ENCODE results near the gene SYT7.

The SYT7 gene

GRCh38 chr11:61553373-61554171, 27.3 kb downstream of the SYT7 start (continued):
- TF ChIP-seq ZNF629 (tag by site-specific recombination; IDR thresholded peaks at IDR 0.05) (peak; percentile 48), ZNF133 (tag by site-specific recombination; IDR thresholded peaks at IDR 0.05) (no peak)

DNA sequence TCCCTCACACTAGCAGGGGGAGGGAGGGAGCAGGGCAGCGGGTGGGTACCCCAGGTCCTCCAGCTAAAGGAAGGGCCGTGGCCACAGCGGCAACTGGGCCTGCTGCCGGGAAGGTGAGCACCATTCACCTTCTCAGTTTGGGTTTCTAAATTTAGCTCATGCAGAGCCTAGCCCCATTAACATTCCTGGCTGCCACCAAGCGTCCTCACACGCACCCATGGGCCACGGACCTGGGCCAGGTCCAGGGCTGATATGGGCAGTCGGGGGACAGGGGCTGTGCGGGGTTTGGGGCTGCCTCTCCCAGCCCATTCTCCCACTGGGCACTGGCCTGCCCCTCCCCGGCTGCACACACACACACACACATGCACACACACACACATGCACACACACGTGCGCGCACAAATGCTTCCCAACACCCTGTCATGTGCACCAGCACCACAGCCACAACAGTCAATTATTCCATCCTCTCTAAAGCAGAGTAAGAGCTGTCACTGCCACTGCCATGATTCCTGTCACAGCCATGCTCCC, 28.7 kb downstream of the SYT7 start:
- H3K36me3 ChIP-seq (ENCODE audit: control insufficient read depth in 2 of 2, insufficient read depth in 1 of 2, low read length in 2 of 2): no peaks in the 10 kb centered on the region

DNA sequence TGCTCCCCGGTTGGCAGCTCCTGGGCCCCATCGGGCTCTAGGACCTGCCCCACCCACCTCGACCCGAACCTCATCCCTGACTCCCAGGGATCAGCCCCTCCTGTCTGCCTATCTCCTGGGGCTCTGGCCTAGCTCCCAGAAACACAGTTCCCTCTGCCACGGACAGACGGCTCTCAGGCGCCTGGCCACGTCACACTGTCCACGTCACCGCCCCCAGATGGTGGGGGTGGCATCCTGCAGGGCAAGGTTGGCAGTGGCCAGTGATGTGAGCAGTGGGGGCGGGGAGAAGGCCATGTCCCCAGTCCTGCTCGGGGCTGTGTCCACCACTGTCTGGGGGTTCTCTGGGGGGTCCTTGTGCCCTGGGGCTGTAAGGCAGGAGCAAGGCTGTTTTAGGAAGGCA, 29.2 kb downstream of the SYT7 start:
- Histone ChIP-seq H3K9me3 (ENCODE audit: control insufficient read depth, insufficient read depth, low read depth, low read length) (no peaks in the 10 kb centered on the region), H3K4me3 (ENCODE audit: low read depth, low read length) (no peak overlapping the region), H3K27ac (ENCODE audit: extremely low read depth, low read depth, low read length) (no peak overlapping the region)
- TF ChIP-seq, protein P1, sequence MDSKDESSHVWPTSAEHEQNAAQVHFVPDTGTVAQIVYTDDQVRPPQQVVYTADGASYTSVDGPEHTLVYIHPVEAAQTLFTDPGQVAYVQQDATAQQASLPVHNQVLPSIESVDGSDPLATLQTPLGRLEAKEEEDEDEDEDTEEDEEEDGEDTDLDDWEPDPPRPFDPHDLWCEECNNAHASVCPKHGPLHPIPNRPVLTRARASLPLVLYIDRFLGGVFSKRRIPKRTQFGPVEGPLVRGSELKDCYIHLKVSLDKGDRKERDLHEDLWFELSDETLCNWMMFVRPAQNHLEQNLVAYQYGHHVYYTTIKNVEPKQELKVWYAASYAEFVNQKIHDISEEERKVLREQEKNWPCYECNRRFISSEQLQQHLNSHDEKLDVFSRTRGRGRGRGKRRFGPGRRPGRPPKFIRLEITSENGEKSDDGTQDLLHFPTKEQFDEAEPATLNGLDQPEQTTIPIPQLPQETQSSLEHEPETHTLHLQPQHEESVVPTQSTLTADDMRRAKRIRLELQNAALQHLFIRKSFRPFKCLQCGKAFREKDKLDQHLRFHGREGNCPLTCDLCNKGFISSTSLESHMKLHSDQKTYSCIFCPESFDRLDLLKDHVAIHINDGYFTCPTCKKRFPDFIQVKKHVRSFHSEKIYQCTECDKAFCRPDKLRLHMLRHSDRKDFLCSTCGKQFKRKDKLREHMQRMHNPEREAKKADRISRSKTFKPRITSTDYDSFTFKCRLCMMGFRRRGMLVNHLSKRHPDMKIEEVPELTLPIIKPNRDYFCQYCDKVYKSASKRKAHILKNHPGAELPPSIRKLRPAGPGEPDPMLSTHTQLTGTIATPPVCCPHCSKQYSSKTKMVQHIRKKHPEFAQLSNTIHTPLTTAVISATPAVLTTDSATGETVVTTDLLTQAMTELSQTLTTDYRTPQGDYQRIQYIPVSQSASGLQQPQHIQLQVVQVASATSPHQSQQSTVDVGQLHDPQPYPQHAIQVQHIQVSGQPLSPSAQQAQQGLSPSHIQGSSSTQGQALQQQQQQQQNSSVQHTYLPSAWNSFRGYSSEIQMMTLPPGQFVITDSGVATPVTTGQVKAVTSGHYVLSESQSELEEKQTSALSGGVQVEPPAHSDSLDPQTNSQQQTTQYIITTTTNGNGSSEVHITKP (tag by site-specific recombination; IDR thresholded peaks at IDR 0.05): no peak
- TF ChIP-seq KLF7 (tag by site-specific recombination; IDR thresholded peaks at IDR 0.05; ENCODE audit: borderline replicate concordance) (no peak), ZBTB44 (tag by site-specific recombination; IDR thresholded peaks at IDR 0.05) (no peak), ZNF449 (tag by site-specific recombination; IDR thresholded peaks at IDR 0.05) (no peak)
- TF ChIP-seq, protein P2, sequence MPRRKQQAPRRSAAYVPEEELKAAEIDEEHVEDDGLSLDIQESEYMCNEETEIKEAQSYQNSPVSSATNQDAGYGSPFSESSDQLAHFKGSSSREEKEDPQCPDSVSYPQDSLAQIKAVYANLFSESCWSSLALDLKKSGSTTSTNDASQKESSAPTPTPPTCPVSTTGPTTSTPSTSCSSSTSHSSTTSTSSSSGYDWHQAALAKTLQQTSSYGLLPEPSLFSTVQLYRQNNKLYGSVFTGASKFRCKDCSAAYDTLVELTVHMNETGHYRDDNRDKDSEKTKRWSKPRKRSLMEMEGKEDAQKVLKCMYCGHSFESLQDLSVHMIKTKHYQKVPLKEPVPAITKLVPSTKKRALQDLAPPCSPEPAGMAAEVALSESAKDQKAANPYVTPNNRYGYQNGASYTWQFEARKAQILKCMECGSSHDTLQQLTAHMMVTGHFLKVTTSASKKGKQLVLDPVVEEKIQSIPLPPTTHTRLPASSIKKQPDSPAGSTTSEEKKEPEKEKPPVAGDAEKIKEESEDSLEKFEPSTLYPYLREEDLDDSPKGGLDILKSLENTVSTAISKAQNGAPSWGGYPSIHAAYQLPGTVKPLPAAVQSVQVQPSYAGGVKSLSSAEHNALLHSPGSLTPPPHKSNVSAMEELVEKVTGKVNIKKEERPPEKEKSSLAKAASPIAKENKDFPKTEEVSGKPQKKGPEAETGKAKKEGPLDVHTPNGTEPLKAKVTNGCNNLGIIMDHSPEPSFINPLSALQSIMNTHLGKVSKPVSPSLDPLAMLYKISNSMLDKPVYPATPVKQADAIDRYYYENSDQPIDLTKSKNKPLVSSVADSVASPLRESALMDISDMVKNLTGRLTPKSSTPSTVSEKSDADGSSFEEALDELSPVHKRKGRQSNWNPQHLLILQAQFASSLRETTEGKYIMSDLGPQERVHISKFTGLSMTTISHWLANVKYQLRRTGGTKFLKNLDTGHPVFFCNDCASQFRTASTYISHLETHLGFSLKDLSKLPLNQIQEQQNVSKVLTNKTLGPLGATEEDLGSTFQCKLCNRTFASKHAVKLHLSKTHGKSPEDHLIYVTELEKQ (tag by site-specific recombination; IDR thresholded peaks at IDR 0.05; ENCODE audit: borderline replicate concordance): no peak

More for the DNA sequence above, 28.7 kb downstream of the SYT7 start:
- H3K4me3 ChIP-seq (ENCODE audit: low read depth, low read length): no peak overlapping the region
- POLR2A ChIA-PET: no interaction called here
- TF ChIP-seq ZSCAN4 (tag by site-specific recombination; IDR thresholded peaks at IDR 0.05) (peak; percentile 86), ZBTB26 (tag by site-specific recombination; optimal IDR thresholded peaks at IDR 0.05) (peak; percentile 17), GLI4 (tag by site-specific recombination; IDR thresholded peaks at IDR 0.05) (no peak)
- H3K27ac ChIP-seq (ENCODE audit: extremely low read depth, low read depth, low read length): no peak overlapping the region
- no peaks in the 10 kb centered on the region for H3K9me3 ChIP-seq (ENCODE audit: control insufficient read depth, insufficient read depth, low read depth, low read length)
- CTCF ChIA-PET: interaction anchor here (0.5 to 2.5 kb wide), 4 partner anchors 15 to 182 kb away, joined by 3 to 6 read pairs (median 4); no protein-coding TSS in a partner anchor
- no peaks in the 10 kb centered on the region for H3K4me1 ChIP-seq (ENCODE audit: control insufficient read depth, insufficient read depth, low read length)

More for the DNA sequence above, 29.2 kb downstream of the SYT7 start:
- no peaks in the 10 kb centered on the region for H3K4me1 ChIP-seq (ENCODE audit: control insufficient read depth, insufficient read depth, low read length)
- CTCF ChIA-PET: interaction anchor here (2.5 kb wide), 1 partner anchor 16 kb away, joined by 6 read pairs; no protein-coding TSS in a partner anchor
- POLR2A ChIA-PET: no interaction called here
- H3K36me3 ChIP-seq (ENCODE audit: control insufficient read depth in 2 of 2, insufficient read depth in 1 of 2, low read length in 2 of 2): no peaks in the 10 kb centered on the region
